Mucosa of descending colon (tissue), 3 donors: ENCODE data around the gene PHLPP2. TPM values are rescaled to one million over a fixed set of nuclear protein-coding genes. Genes with fewer than 3 reads are reported as not detected.
A peak's percentile ranks its signal among the peaks of the same experiment; 100 is the strongest.

ENCODE experiments used
- ATAC-seq: fragments of 200-7000 bp; cut with Tn5 transposase; one replicate; pipeline ENCODE4 v1.9.1; 2020; ENCODE audit warnings: mild to moderate bottlenecking, moderate library complexity
- DNase-seq, 3 donors: peaks; one replicate each; pipeline ENCODE4 v3.0.0-alpha.2; 2020
- H3K36me3 ChIP-seq: fragments of 200-600 bp; one replicate; pipeline ENCODE4 v1.8.0; 2021; ENCODE audit warnings: low read depth, mild to moderate bottlenecking
- H3K4me1 ChIP-seq: fragments of 200-600 bp; one replicate; pipeline ENCODE4 v1.8.0; 2021; ENCODE audit warnings: low read depth, mild to moderate bottlenecking
- H3K4me3 ChIP-seq: fragments of 200-600 bp; one replicate; pipeline ENCODE4 v1.8.0; 2021; ENCODE audit warnings: mild to moderate bottlenecking
- H3K9me3 ChIP-seq: fragments of 200-600 bp; one replicate; pipeline ENCODE4 v1.8.0; 2021; ENCODE audit warnings: mild to moderate bottlenecking
- CTCF ChIP-seq: fragments of 200-600 bp; IDR thresholded peaks from one replicate; pipeline ENCODE4 v1.8.0; 2022; ENCODE audit warnings: antibody characterized with exemption, mild to moderate bottlenecking
- intact Hi-C, 2 donors: fragments of 100-400 bp; cut with DNase I in 1 of 2; cut with micrococcal nuclease in 1 of 2; formaldehyde crosslinking; loops; one replicate each; pipeline versions ENCODE4 v1.11.0 to v1.11.1; 2022; cut with DNase I, micrococcal nuclease
- total RNA-seq, 3 donors: library from RNA; stranded (reverse); fragmentation: NEBNext Ultra II Directional in 2 of 3; extraction: Animal tissue kit (Norgen Biotek cat#: 25700) in 2 of 3; gene quantifications; one replicate each; pipeline versions ENCODE4 v1.2.1 to v1.2.4, GENCODE V29; 2021 to 2023
- donor health status: DM: no; HTN: no; CAD: no; lungs with moderate emphysema.
- donor health status: DM: no; HTN: no; CAD: no.
- donor health status: DM: no; HTN: yes; CAD: no.

PHLPP2 gene
- total RNA-seq, 3 donors from 2014 or later: 42.0 to 85.5 (median 54.7) TPM

GRCh38 chr16:71707199-71707598, 17.3 kb downstream of the PHLPP2 start:
- Histone ChIP-seq H3K9me3 (no peaks in the 10 kb centered on the region), H3K36me3 (no peaks in the 10 kb centered on the region), H3K4me3 (no peak overlapping the region), H3K4me1 (peaks cover 10% of the 10 kb centered on the region)
- no peak for TF ChIP-seq CTCF
- intact Hi-C loops: no loop called here
- ATAC-seq: no peak
- DNase-seq: no peak

GRCh38 chr16:71706046-71706445, 18.5 kb downstream of the PHLPP2 start:
- Histone ChIP-seq H3K4me1 (peaks cover 10% of the 10 kb centered on the region), H3K9me3 (no peaks in the 10 kb centered on the region), H3K36me3 (no peaks in the 10 kb centered on the region), H3K4me3 (no peak overlapping the region)
- TF ChIP-seq CTCF: no peak
- intact Hi-C loops: no loop called here
- ATAC-seq (no peak), DNase-seq (no peak)

GRCh38 chr16:71703333-71703732, 21.2 kb downstream of the PHLPP2 start:
- no peak for TF ChIP-seq CTCF
- intact Hi-C loops: no loop called here
- Histone ChIP-seq H3K9me3 (no peaks in the 10 kb centered on the region), H3K4me3 (no peak overlapping the region), H3K36me3 (no peaks in the 10 kb centered on the region), H3K4me1 (peaks cover 2% of the 10 kb centered on the region)
- DNase-seq (no peak), ATAC-seq (no peak)

- Histone ChIP-seq H3K9me3 (no peaks in the 10 kb centered on the region), H3K4me3 (no peak overlapping the region), H3K4me1 (no peaks in the 10 kb centered on the region), H3K36me3 (no peaks in the 10 kb centered on the region)
- intact Hi-C loops: no loop called here
- TF ChIP-seq CTCF: no peak
- no peak for DNase-seq
- ATAC-seq: peak; percentile 21
These were observed 23.7 kb downstream of the PHLPP2 start for GRCh38 chr16:71700831-71701230.

- H3K4me3 ChIP-seq: no peak overlapping the region
- no peak for ATAC-seq
- TF ChIP-seq CTCF: no peak
- no peaks in the 10 kb centered on the region for H3K9me3 ChIP-seq
- H3K4me1 ChIP-seq: no peaks in the 10 kb centered on the region
- intact Hi-C loops: no loop called here
- no peak for DNase-seq
- no peaks in the 10 kb centered on the region for H3K36me3 ChIP-seq
These were observed 26.0 kb downstream of the PHLPP2 start for GRCh38 chr16:71698491-71698890.

- H3K4me1 ChIP-seq: no peaks in the 10 kb centered on the region
- ATAC-seq: no peak
- intact Hi-C loops: no loop called here
- no peak for TF ChIP-seq CTCF
- H3K9me3 ChIP-seq: no peaks in the 10 kb centered on the region
- no peak for DNase-seq
- no peaks in the 10 kb centered on the region for H3K36me3 ChIP-seq
- H3K4me3 ChIP-seq: no peak overlapping the region
These were observed 31.3 kb downstream of the PHLPP2 start for GRCh38 chr16:71693164-71693563.
